Natural killer cell (primary cell): ENCODE measurements around the gene TMEM223. TPM values are rescaled to one million over a fixed set of nuclear protein-coding genes. Genes with fewer than 3 reads are reported as not detected.
"Not testable (repeated sequence)": the region's sequence is repeated elsewhere in the genome, so short reads cannot be mapped to it uniquely, and the experiment has no call there.

Experiments
- ATAC-seq, 3 donors: fragments of 150-1000 bp in 2 of 3; fragments of 200-7000 bp in 1 of 3; cut with Tn5 transposase; 1 replicate in 1 of 3; 2 replicates in 2 of 3; pipeline ENCODE4 v1.10.0; 2021; ENCODE audit warnings: mild to moderate bottlenecking in 2 of 3, moderate library complexity in 2 of 3
- DNase-seq, 2 donors: peaks; one replicate each; pipeline versions ENCODE4 v3.0.0 to v3.0.0-alpha.2; 2013 to 2021; ENCODE audit warnings: mixed read lengths in 1 of 2
- H3K27ac ChIP-seq: one replicate; pipeline ENCODE4 v1.5.1; 2013; ENCODE audit warnings: mild to moderate bottlenecking, low read length
- H3K27me3 ChIP-seq: one replicate; pipeline ENCODE4 v1.6.1; 2013; ENCODE audit warnings: low read length; ENCODE audit not compliant: control insufficient read depth, insufficient read depth
- H3K36me3 ChIP-seq: one replicate; pipeline ENCODE4 v1.6.1; 2013; ENCODE audit warnings: low read length; ENCODE audit not compliant: control insufficient read depth, insufficient read depth
- H3K4me1 ChIP-seq: one replicate; pipeline ENCODE4 v1.6.1; 2013; ENCODE audit warnings: low read length; ENCODE audit not compliant: control insufficient read depth, insufficient read depth
- H3K4me3 ChIP-seq: one replicate; pipeline ENCODE4 v1.5.1; 2013; ENCODE audit warnings: low read length
- H3K9me3 ChIP-seq: one replicate; pipeline ENCODE4 v1.6.1; 2013; ENCODE audit warnings: low read length; ENCODE audit not compliant: control insufficient read depth, insufficient read depth
- H3K27ac Mint-ChIP-seq, 2 donors: one replicate each; pipeline ENCODE4 v1.8.0; 2022; ENCODE audit warnings: mild to moderate bottlenecking in 2 of 2, mixed read lengths in 2 of 2, moderate library complexity in 1 of 2
- H3K27me3 Mint-ChIP-seq, 2 donors: one replicate each; pipeline ENCODE4 v1.8.0; 2022; ENCODE audit warnings: low read depth in 2 of 2, mixed read lengths in 2 of 2
- H3K36me3 Mint-ChIP-seq: one replicate; pipeline ENCODE4 v1.8.0; 2022; ENCODE audit warnings: mixed read lengths
- H3K4me1 Mint-ChIP-seq, 2 donors: one replicate each; pipeline ENCODE4 v1.8.0; 2022; ENCODE audit warnings: mixed read lengths in 2 of 2
- H3K4me3 Mint-ChIP-seq: one replicate; pipeline ENCODE4 v1.8.0; 2022; ENCODE audit warnings: mild to moderate bottlenecking, moderate library complexity, mixed read lengths
- H3K9me3 Mint-ChIP-seq, 2 donors: one replicate each; pipeline ENCODE4 v1.8.0; 2022; ENCODE audit warnings: mixed read lengths in 2 of 2
- WGBS: methylation state at CpG from one replicate; pipeline ENCODE4 v1.1.7; 2013; ENCODE audit warnings: missing lambda C conversion rate; ENCODE audit not compliant: insufficient coverage; 5-methylcytosine and 5-hydroxymethylcytosine counted together
- intact Hi-C: fragments of 100-400 bp; cut with micrococcal nuclease; formaldehyde crosslinking; loops from one replicate; pipeline ENCODE4 v1.14.2; 2022
- total RNA-seq, 4 donors: library from RNA; stranded (reverse); fragments of 120-200 nt in 1 of 4; gene quantifications; one replicate each; pipeline versions ENCODE4 v1.2.3 to v1.2.4, GENCODE V29; 2013 to 2022
- TF ChIP-seq, protein P1 (sequence below): fragments of 200-600 bp; IDR thresholded peaks from one replicate; pipeline ENCODE4 v1.8.0; 2022; ENCODE audit warnings: antibody characterized with exemption

The TMEM223 gene
- total RNA-seq, 3 donors from 2014 or later (not counting 1 experiment from before 2014, with no cell fraction given): 4.8 to 10.0 (median 5.0) TPM

DNA sequence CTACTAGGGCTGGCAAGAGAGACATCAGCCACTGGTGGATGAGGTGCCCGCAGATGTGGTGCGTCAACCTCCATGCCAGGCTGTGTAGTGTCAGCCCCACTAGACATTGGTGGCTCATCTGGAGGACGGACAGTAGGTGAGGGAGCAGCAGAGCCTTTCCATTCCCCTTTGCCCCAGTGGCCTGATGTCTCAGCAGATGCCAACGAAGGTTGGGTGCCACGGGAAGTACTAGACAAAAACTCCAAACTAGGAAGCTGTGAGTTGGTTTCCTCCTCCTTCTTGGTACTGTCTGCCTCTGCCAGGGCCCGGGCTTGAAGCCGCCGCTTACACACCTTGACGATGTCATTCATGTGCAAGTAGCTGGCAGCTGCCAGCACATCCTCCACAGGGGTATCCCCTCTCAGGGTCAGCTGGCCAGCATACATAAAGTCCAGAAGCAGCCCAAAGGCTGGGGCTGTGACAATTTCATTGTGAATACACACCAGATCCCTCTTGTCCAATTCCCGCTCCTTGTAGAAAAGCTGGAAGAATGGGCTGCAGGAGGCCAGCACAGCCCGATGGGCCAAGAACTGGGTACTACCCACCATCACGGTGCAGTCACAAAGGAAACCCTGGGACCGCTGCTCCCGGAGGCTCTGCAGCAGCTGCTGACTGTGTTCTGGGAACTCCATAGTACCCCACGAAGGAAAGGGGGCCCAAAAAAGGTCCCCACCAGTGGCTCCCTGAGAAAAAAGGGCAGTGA is 38.6 kb downstream of the TMEM223 start:
- Mint-ChIP-seq H3K27me3 (no peaks in the 10 kb centered on the region), H3K9me3 (no peaks in the 10 kb centered on the region), H3K4me1 (peaks cover 9 to 13% of the 10 kb centered on the region in 2 donors), H3K36me3 (no peaks in the 10 kb centered on the region), H3K4me3 (peak overlapping the region; percentile 96), H3K27ac (peak overlapping the region; percentile 91 to 96)
- Histone ChIP-seq H3K9me3 (no peaks in the 10 kb centered on the region), H3K27ac (peak overlapping the region; percentile 81), H3K27me3 (no peaks in the 10 kb centered on the region), H3K4me1 (peaks cover 22% of the 10 kb centered on the region), H3K36me3 (peaks cover 6% of the 10 kb centered on the region), H3K4me3 (peak overlapping the region; percentile 83)
- WGBS: 75% methylated on average over 15 of the region's 15 CpGs
- no peak for ATAC-seq
- TF ChIP-seq, protein P1, sequence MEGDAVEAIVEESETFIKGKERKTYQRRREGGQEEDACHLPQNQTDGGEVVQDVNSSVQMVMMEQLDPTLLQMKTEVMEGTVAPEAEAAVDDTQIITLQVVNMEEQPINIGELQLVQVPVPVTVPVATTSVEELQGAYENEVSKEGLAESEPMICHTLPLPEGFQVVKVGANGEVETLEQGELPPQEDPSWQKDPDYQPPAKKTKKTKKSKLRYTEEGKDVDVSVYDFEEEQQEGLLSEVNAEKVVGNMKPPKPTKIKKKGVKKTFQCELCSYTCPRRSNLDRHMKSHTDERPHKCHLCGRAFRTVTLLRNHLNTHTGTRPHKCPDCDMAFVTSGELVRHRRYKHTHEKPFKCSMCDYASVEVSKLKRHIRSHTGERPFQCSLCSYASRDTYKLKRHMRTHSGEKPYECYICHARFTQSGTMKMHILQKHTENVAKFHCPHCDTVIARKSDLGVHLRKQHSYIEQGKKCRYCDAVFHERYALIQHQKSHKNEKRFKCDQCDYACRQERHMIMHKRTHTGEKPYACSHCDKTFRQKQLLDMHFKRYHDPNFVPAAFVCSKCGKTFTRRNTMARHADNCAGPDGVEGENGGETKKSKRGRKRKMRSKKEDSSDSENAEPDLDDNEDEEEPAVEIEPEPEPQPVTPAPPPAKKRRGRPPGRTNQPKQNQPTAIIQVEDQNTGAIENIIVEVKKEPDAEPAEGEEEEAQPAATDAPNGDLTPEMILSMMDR: no peak
- DNase-seq: peak in 1 of 2 donors; percentile 25
- intact Hi-C loops: loop anchor here (1.0 kb wide), 3 partner anchors 8 to 44 kb away; partner anchors contain the start of genes HNRNPUL2 and POLR2G

DNA sequence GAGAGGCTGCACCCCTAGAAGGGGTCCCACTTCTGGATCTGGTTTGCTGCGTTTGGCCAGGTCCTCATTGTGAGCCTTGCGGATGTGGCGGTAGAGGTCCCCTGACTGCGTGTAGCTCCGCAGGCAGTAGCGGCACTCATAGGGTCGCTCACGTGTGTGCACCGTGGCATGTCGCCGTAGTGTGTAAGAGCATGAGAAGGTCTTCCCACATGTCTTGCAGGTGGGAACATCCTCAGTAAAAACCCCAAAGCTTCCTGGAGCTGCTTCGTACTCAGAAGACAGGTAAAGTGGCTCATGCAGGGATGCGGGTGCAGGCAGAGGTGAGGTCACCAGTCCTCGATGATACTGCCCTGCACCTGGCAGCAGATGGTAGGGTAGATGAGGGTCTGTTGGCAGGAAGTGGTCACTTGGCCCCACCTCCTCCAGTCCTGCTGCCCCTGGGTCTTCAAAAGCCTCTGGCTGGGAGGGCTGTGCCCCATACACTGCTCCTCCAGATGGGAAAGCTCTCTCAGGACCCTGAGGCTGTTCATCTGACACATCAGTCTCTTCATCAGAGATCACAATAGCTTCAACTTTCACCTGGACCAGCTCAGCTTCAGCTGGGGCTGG is 39.5 kb downstream of the TMEM223 start:
- Mint-ChIP-seq H3K36me3 (no peaks in the 10 kb centered on the region), H3K9me3 (no peaks in the 10 kb centered on the region), H3K27ac (peak overlapping the region in 1 of 2 donors; percentile 14), H3K4me1 (peaks cover 9 to 13% of the 10 kb centered on the region in 2 donors), H3K27me3 (no peaks in the 10 kb centered on the region), H3K4me3 (peak overlapping the region; percentile 49)
- ATAC-seq (no peak), DNase-seq (no peak)
- Histone ChIP-seq H3K4me3 (no peak overlapping the region), H3K36me3 (peaks cover 6% of the 10 kb centered on the region), H3K9me3 (no peaks in the 10 kb centered on the region), H3K4me1 (peaks cover 22% of the 10 kb centered on the region), H3K27me3 (no peaks in the 10 kb centered on the region), H3K27ac (no peak overlapping the region)
- TF ChIP-seq, protein P1: no peak
- 94% methylated on average over 14 of the region's 14 CpGs for WGBS
- intact Hi-C loops: no loop called here

DNA sequence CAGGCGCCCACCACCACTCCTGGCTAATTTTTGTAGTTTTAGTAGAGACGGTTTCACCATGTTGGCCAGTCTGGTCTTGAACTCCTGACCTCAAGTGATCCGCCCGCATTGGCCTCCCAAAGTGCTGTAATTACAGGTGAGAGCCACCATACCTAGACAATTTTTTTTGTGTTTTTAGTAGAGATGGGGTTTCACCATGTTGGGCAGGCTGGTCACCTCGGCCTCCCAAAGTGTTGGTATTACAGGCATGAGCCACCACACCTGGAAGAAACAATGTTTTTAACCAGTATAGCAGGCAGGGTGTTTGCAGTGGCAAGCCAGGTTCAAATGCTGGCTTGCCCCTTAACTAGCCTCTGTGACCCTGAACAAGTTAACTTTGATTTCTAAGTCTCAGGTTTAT is 41.9 kb downstream of the TMEM223 start:
- H3K4me3 ChIP-seq, H3K36me3 ChIP-seq, ATAC-seq, intact Hi-C loops, H3K9me3 Mint-ChIP-seq, H3K27me3 ChIP-seq, H3K27me3 Mint-ChIP-seq, DNase-seq, H3K9me3 ChIP-seq, H3K4me3 Mint-ChIP-seq, H3K27ac Mint-ChIP-seq, H3K27ac ChIP-seq, H3K36me3 Mint-ChIP-seq: not testable (repeated sequence)
- over 99% methylated on average over 5 of the region's 5 CpGs for WGBS
- H3K4me1 Mint-ChIP-seq: peaks cover 9 to 13% of the 10 kb centered on the region in 2 donors
- H3K4me1 ChIP-seq: peaks cover 22% of the 10 kb centered on the region

DNA sequence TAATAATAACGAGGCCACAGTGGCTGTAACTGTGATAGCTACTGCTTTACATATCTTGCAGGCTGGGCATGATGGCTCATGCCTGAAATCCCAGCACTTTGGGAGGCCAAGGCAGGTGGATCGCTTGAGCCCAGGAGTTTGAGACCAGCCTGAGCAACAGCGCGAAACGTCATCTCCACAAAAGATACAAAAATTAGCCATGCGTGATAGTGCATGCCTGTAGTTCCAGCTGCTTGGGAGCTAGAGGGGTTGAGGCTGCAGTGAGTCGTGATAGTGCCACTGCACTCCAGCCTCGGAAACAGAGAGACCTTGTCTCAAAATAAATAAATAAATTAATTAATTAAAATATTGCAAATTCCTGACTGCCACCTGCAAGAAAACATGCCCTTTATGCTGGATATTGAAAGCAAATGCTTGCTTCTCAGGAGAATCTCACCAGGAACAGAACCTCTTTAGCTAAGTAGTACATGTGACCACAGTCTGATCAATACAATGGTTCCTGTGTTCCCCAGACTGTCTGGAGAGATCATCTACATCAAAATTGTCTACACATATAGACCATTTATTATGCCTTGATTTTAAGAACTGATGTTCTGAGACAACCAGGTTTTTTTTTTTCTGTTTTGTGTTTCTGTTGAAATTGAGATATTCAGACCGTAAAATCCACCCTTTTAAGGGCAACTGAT is 44.2 kb downstream of the TMEM223 start:
- H3K36me3 ChIP-seq: peaks cover 6% of the 10 kb centered on the region
- H3K9me3 ChIP-seq: no peaks in the 10 kb centered on the region
- DNase-seq (no peak), ATAC-seq (no peak)
- Mint-ChIP-seq H3K36me3 (no peaks in the 10 kb centered on the region), H3K27me3 (no peaks in the 10 kb centered on the region), H3K9me3 (no peaks in the 10 kb centered on the region), H3K4me3 (no peak overlapping the region), H3K4me1 (peaks cover 0 to 6% of the 10 kb centered on the region in 2 donors), H3K27ac (no peak overlapping the region)
- no peak overlapping the region for H3K27ac ChIP-seq
- no peak overlapping the region for H3K4me3 ChIP-seq
- peaks cover 5% of the 10 kb centered on the region for H3K4me1 ChIP-seq
- 96% methylated on average over 6 of the region's 9 CpGs for WGBS
- intact Hi-C loops: no loop called here
- TF ChIP-seq, protein P1: no peak
- H3K27me3 ChIP-seq: no peaks in the 10 kb centered on the region
